Measurements from ENCODE around the gene SLAMF6.

Gene SLAMF6

DNA sequence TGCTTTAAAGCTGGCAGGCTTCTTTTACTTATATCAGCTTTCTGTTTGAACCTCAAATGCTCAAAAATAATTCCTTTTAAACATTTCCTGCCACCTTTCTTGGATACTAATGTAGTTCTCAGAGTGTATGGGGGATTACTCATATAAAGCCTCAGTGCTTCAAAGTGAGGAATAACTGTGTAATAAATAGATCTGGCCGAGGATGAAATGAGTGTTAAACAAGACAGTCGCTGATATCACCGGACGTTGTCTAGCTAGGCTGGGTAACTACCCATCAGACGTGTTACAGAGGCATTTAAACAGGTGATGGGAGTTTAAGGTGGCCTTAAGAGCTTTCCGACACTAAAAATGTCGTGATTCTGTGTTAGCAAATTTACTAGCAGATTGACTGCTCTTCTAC is 69.6 kb downstream of the SLAMF6 start:
- Histone ChIP-seq H3K27ac (no peak overlapping the region), H3K27me3 (ENCODE audit: insufficient read depth, low read depth) (no peaks in the 10 kb centered on the region), H3K4me2 (no peak overlapping the region), H3K4me1 (ENCODE audit: low read depth, poor library complexity, severe bottlenecking) (no peaks in the 10 kb centered on the region), H3K4me3 (IDR thresholded peaks at IDR 0.05; ENCODE audit: insufficient read depth, low read depth, low read length) (no peak overlapping the region), H3K79me2 (ENCODE audit: insufficient read depth, low read depth) (no peaks in the 10 kb centered on the region), H3K36me3 (ENCODE audit: insufficient read depth) (no peaks in the 10 kb centered on the region), H4K20me1 (ENCODE audit: insufficient read depth) (no peaks in the 10 kb centered on the region), H2AFZ (ENCODE audit: low read depth) (no peak overlapping the region), H3K9ac (no peak overlapping the region)
- no peak for TF ChIP-seq CTCF (conservative IDR thresholded peaks at IDR 0.05; ENCODE audit: low read depth, low read length)

DNA sequence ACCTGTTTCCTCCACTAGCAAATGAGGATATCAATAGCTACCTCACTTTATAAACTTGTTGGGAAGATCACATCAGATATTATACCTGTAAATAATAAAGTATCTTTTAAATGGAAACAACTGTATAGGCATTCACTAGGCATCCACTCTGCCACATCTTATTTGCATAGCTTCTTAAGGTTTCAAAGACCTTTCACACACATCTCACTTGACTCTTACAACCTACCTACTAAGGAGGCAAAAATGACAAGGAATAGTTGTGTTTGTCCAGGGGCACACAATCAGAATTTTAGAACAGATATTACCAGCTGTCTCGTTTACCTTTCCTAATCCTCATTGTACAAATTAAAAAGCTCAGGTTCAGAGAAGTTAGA is 71.2 kb downstream of the SLAMF6 start:
- Histone ChIP-seq H3K27ac (no peak overlapping the region), H2AFZ (ENCODE audit: low read depth) (no peak overlapping the region), H3K36me3 (ENCODE audit: insufficient read depth) (no peaks in the 10 kb centered on the region), H3K4me1 (ENCODE audit: low read depth, poor library complexity, severe bottlenecking) (no peaks in the 10 kb centered on the region), H3K27me3 (ENCODE audit: insufficient read depth, low read depth) (no peaks in the 10 kb centered on the region), H3K4me3 (IDR thresholded peaks at IDR 0.05; ENCODE audit: insufficient read depth, low read depth, low read length) (no peak overlapping the region), H3K79me2 (ENCODE audit: insufficient read depth, low read depth) (no peaks in the 10 kb centered on the region), H3K4me2 (no peak overlapping the region), H3K9ac (no peak overlapping the region), H4K20me1 (ENCODE audit: insufficient read depth) (no peaks in the 10 kb centered on the region)
- TF ChIP-seq CTCF (conservative IDR thresholded peaks at IDR 0.05; ENCODE audit: low read depth, low read length) = no peak

GRCh38 chr1:160451119-160451858 is 71.8 kb downstream of the SLAMF6 start:
- Histone ChIP-seq H3K4me2 (no peak overlapping the region), H2AFZ (ENCODE audit: low read depth) (no peak overlapping the region)

GRCh38 chr1:160449494-160449893 is 73.6 kb downstream of the SLAMF6 start:
- no peak overlapping the region for H3K4me2 ChIP-seq
- no peak for TF ChIP-seq CTCF (conservative IDR thresholded peaks at IDR 0.05; ENCODE audit: low read depth, low read length)

More at GRCh38 chr1:160451119-160451858, 71.8 kb downstream of the SLAMF6 start:
- no peak overlapping the region for H3K9ac ChIP-seq
- H3K4me3 ChIP-seq (IDR thresholded peaks at IDR 0.05; ENCODE audit: insufficient read depth, low read depth, low read length) = no peak overlapping the region
- H3K36me3 ChIP-seq (ENCODE audit: insufficient read depth) = no peaks in the 10 kb centered on the region
- H3K27me3 ChIP-seq (ENCODE audit: insufficient read depth, low read depth) = no peaks in the 10 kb centered on the region
- no peaks in the 10 kb centered on the region for H3K79me2 ChIP-seq (ENCODE audit: insufficient read depth, low read depth)
- no peaks in the 10 kb centered on the region for H4K20me1 ChIP-seq (ENCODE audit: insufficient read depth)
- H3K27ac ChIP-seq = no peak overlapping the region
- H3K4me1 ChIP-seq (ENCODE audit: low read depth, poor library complexity, severe bottlenecking) = no peaks in the 10 kb centered on the region
- TF ChIP-seq CTCF (conservative IDR thresholded peaks at IDR 0.05; ENCODE audit: low read depth, low read length) = no peak

More at GRCh38 chr1:160449494-160449893, 73.6 kb downstream of the SLAMF6 start:
- Histone ChIP-seq H3K27ac (no peak overlapping the region), H3K79me2 (ENCODE audit: insufficient read depth, low read depth) (no peaks in the 10 kb centered on the region), H2AFZ (ENCODE audit: low read depth) (no peak overlapping the region), H3K27me3 (ENCODE audit: insufficient read depth, low read depth) (no peaks in the 10 kb centered on the region), H3K4me3 (IDR thresholded peaks at IDR 0.05; ENCODE audit: insufficient read depth, low read depth, low read length) (no peak overlapping the region), H3K4me1 (ENCODE audit: low read depth, poor library complexity, severe bottlenecking) (no peaks in the 10 kb centered on the region), H3K9ac (no peak overlapping the region), H3K36me3 (ENCODE audit: insufficient read depth) (no peaks in the 10 kb centered on the region), H4K20me1 (ENCODE audit: insufficient read depth) (no peaks in the 10 kb centered on the region)
